HuH-7 (cell line): ENCODE measurements around the gene XNDC1N.
"Not testable (repeated sequence)": the region's sequence is repeated elsewhere in the genome, so short reads cannot be mapped to it uniquely, and the experiment has no call there.

Experiments used
- DNase-seq: peaks from one replicate; pipeline ENCODE4 v3.0.0; 2011; ENCODE audit warnings: low spot score

XNDC1N gene

GRCh38 chr11:71933141-71933933 is 4.9 kb upstream of the XNDC1N start:
- DNase-seq = no peak

GRCh38 chr11:71931245-71931602 is 2.8 kb upstream of the XNDC1N start:
- no peak for DNase-seq

- DNase-seq = no peak
These were observed 2.3 kb upstream of the XNDC1N start for GRCh38 chr11:71930556-71931244.

- no peak for DNase-seq
These were observed 1.1 kb upstream of the XNDC1N start for GRCh38 chr11:71929491-71929890.

GRCh38 chr11:71928737-71929443 is 496 bp upstream of the XNDC1N start, which contains the start of gene RNF121:
Gene RNF121, plus strand, starts transcription at chr11:71929046. Its CDS starts 16 bp downstream, at chr11:71929062.
- DNase-seq = peak; percentile 85

- no peak for DNase-seq
These were observed 10.7 kb downstream of the XNDC1N start for GRCh38 chr11:71917646-71918140.

GRCh38 chr11:71914617-71915189 is 13.7 kb downstream of the XNDC1N start:
- no peak for DNase-seq

GRCh38 chr11:71913756-71914526 is 14.5 kb downstream of the XNDC1N start:
- DNase-seq = no peak

- not testable (repeated sequence) for DNase-seq
These were observed 16.4 kb downstream of the XNDC1N start for GRCh38 chr11:71911986-71912340.

DNA sequence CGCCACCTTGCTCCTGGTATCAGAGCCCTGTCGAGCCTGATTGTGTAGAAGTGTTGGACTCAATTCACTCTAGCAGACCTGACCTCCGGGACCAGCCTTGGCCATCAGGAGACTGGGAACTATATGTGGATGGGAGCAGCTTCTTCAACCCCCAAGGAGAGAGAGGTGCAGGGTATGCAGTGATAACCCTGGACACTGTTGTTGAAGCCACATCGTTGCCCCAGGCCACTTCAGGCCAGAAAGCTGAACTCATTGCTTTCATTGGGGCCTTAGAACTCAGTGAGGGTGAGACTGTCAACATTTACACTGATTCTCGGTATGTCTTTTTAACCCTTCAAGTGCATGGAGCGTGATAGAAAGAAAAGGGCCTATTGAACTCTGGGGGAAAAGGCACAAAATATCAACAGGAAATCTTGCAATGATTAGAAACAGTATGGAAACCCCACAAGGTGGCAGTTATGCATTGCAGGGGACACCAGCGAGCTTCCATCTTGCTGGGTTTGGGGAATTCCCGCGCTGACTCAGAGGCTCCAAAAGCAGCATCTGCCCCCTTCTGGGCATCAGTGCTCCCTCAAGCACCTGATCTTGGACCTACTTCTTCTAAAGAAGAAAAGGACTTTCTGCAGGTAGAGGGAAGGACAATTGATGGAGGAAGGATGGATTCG is 16.9 kb downstream of the XNDC1N start:
- not testable (repeated sequence) for DNase-seq

DNA sequence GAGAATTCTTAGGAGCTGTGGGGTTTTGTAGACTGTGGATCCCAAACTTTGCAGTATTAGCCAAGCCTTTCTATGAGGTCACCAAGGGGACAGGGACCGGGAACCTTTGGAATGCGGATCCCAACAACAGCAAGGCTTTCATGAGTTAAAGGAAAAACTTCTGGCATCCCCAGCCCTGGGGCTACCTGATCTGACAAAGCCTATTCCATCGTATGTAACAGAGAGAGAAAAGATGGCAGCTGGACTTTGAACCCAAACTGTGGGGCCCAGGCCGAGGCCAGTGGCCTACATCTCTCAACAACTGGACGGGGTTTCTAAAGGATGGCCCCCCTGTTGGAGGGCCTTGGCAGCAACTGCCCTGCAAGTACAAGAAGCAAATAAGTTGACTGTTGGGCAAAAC is 17.6 kb downstream of the XNDC1N start:
- not testable (repeated sequence) for DNase-seq

DNA sequence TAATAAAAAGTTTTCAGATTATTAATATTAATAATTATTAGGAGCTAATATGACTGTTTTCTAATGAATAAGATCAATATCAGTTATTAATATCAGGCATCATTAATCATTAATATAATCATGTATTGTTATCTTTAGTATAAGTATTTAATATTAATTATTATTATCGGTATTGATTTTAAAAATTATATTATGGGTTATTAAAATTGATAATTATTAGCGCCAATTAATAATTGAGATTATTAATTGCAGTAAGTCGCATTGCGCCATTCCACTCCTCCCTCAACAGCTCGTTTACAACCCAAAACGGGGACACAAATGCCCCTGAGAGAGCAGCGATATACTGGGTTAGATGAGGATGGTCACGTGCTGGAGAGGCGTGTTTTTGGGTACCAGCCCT is 20.2 kb downstream of the XNDC1N start:
- no peak for DNase-seq

DNA sequence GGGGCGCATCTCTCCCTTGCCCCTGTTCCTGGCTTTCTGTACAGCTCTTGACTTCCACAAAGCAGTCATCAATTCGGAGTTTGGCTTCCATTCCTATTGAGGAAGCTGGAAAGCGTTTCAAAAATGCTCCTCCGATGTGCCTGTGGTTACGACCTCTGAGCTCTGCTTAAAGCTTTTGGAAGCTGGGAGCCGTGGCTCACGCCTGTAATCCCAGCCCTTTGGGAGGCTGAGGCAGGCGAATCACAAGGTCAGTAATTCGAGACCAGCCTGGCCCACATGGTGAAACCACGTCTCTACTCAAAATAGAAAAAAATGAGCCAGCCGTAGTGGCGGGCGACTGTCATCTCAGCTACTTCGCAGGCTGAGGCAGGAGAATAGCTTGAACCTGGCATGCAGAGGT is 27.3 kb downstream of the XNDC1N start:
- not testable (repeated sequence) for DNase-seq

DNA sequence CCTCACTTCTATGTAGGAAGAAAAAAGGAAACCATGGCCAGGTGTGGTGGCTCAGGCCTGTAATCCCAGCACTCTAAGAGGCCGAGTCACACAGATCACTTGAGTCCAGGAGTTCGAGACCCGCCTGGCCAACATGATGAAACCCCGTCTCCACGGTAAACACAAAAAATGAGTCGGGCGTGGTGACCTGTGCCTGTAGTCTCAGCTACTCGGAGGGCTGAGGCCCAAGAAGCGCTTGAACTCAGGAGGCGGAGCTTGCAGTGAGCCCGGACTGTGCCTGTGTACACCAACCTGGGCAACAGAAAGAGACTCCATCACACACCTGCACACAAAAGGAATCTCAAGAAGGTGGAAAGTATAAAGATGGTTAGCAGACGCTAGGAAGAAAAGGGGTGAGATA is 32.4 kb downstream of the XNDC1N start:
- DNase-seq = no peak

- not testable (repeated sequence) for DNase-seq
These were observed 39.1 kb downstream of the XNDC1N start for GRCh38 chr11:71889181-71889872.

GRCh38 chr11:71888335-71889010 is 39.9 kb downstream of the XNDC1N start:
- not testable (repeated sequence) for DNase-seq

- not testable (repeated sequence) for DNase-seq
These were observed 42.6 kb downstream of the XNDC1N start for GRCh38 chr11:71885806-71886205.
